Smooth muscle cell (in vitro differentiated cells): ENCODE results near the gene HMGCR. TPM values are rescaled to one million over a fixed set of nuclear protein-coding genes. Genes with fewer than 3 reads are reported as not detected.

Source experiments
- DNase-seq: peaks from one replicate; lab custom pipeline; 2025; ENCODE audit not compliant: unreplicated experiment; lab: John Stamatoyannopoulos, UW
- H2AFZ ChIP-seq: fragments of 200-600 bp; sonication (generic); 2 replicates; pipeline ENCODE4 v1.6.0; 2016; ENCODE audit warnings: antibody characterized with exemption, low read depth, mild to moderate bottlenecking
- H3F3A ChIP-seq: fragments of 200-600 bp; sonication (generic); 2 replicates; pipeline ENCODE4 v1.6.0; 2017; ENCODE audit warnings: antibody characterized with exemption, low read depth
- H3K27ac ChIP-seq: fragments of 200-600 bp; sonication (generic); 2 replicates; pipeline ENCODE4 v1.5.1; 2016; ENCODE audit warnings: low read depth, mild to moderate bottlenecking
- H3K27me3 ChIP-seq: fragments of 200-600 bp; sonication (generic); 2 replicates; pipeline ENCODE4 v1.6.1; 2016; ENCODE audit warnings: low read depth, mild to moderate bottlenecking
- H3K36me3 ChIP-seq: fragments of 200-600 bp; sonication (generic); 2 replicates; pipeline ENCODE4 v1.5.1; 2016; ENCODE audit warnings: low read depth
- H3K4me1 ChIP-seq: fragments of 200-600 bp; sonication (generic); 2 replicates; pipeline ENCODE4 v1.5.1; 2016; ENCODE audit warnings: low read depth
- H3K4me2 ChIP-seq: fragments of 200-600 bp; sonication (generic); 2 replicates; pipeline ENCODE4 v1.6.0; 2016; ENCODE audit warnings: mild to moderate bottlenecking
- H3K4me3 ChIP-seq: fragments of 200-600 bp; sonication (generic); 2 replicates; pipeline ENCODE4 v1.5.1; 2016; ENCODE audit warnings: mild to moderate bottlenecking
- H3K79me2 ChIP-seq: fragments of 200-600 bp; sonication (generic); 2 replicates; pipeline ENCODE4 v1.6.0; 2016; ENCODE audit warnings: low read depth, mild to moderate bottlenecking
- H3K9ac ChIP-seq: fragments of 200-600 bp; sonication (generic); 2 replicates; pipeline ENCODE4 v1.6.0; 2016; ENCODE audit warnings: low read depth
- H3K9me3 ChIP-seq: fragments of 200-600 bp; sonication (generic); replicated peaks from 2 replicates; pipeline ENCODE4 v1.5.1; 2016; ENCODE audit warnings: low read depth
- H4K20me1 ChIP-seq: fragments of 200-600 bp; sonication (generic); 2 replicates; pipeline ENCODE4 v1.6.0; 2016; ENCODE audit warnings: low read depth
- CTCF ChIP-seq: fragments of 200-600 bp; sonication (generic); IDR thresholded peaks from 2 replicates; pipeline ENCODE4 v1.5.1; 2017; ENCODE audit warnings: borderline replicate concordance, mild to moderate bottlenecking, antibody characterized with exemption; ENCODE audit not compliant: insufficient read depth, poor library complexity, severe bottlenecking
- WGBS: methylation state at CpG from one replicate; pipeline ENCODE4 v1.1.7; 2016; ENCODE audit warnings: low lambda C conversion rate; 5-methylcytosine and 5-hydroxymethylcytosine counted together
- polyA plus RNA-seq: library from polyadenylated mRNA; unstranded; fragments of >200 nt; fragmentation: Nextera tagmentation; extraction: Ambion mirVana; gene quantifications from 2 replicates; pipeline ENCODE4 v1.2.1, GENCODE V29; 2016
- total RNA-seq: library from RNA; depleted of rRNA; stranded (reverse); fragments of >200 nt; gene quantifications from 2 replicates; pipeline ENCODE4 v1.2.3, GENCODE V29; 2014

HMGCR gene
- total and polyA plus RNA-seq, 2 experiments from 2014 or later = 72.3 to 160 TPM

GRCh38 chr5:75365740-75366139 is 28.7 kb downstream of the HMGCR start:
- DNase-seq = no peak
- H3K27ac ChIP-seq = no peak overlapping the region
- H3F3A ChIP-seq = peaks cover 41% of the 10 kb centered on the region
- peaks cover 22% of the 10 kb centered on the region for H4K20me1 ChIP-seq
- no peaks in the 10 kb centered on the region for H3K4me1 ChIP-seq
- H3K9ac ChIP-seq = no peak overlapping the region
- no peaks in the 10 kb centered on the region for H3K79me2 ChIP-seq
- no peak overlapping the region for H3K4me2 ChIP-seq
- H3K27me3 ChIP-seq = no peaks in the 10 kb centered on the region
- no peak overlapping the region for H3K4me3 ChIP-seq
- H2AFZ ChIP-seq = no peak overlapping the region
- H3K36me3 ChIP-seq = no peaks in the 10 kb centered on the region
- no peaks in the 10 kb centered on the region for H3K9me3 ChIP-seq
- 0% methylated on average over 1 of the region's 1 CpG for WGBS
- TF ChIP-seq CTCF = no peak

- peaks cover 12% of the 10 kb centered on the region for H4K20me1 ChIP-seq
- H3K79me2 ChIP-seq = no peaks in the 10 kb centered on the region
- no peak overlapping the region for H3K9ac ChIP-seq
- H3K27me3 ChIP-seq = no peaks in the 10 kb centered on the region
- H3K36me3 ChIP-seq = no peaks in the 10 kb centered on the region
- no peak for TF ChIP-seq CTCF
- WGBS = 92% methylated on average over 9 of the region's 9 CpGs
- H3F3A ChIP-seq = peaks cover 34% of the 10 kb centered on the region
- no peak overlapping the region for H3K4me2 ChIP-seq
- no peak overlapping the region for H2AFZ ChIP-seq
- no peak overlapping the region for H3K27ac ChIP-seq
- DNase-seq = no peak
- H3K9me3 ChIP-seq = no peaks in the 10 kb centered on the region
- H3K4me3 ChIP-seq = no peak overlapping the region
- no peaks in the 10 kb centered on the region for H3K4me1 ChIP-seq
Measured at GRCh38 chr5:75366787-75367186, 29.8 kb downstream of the HMGCR start.

GRCh38 chr5:75367401-75367800 is 30.4 kb downstream of the HMGCR start:
- Histone ChIP-seq H2AFZ (no peak overlapping the region), H3K27me3 (no peaks in the 10 kb centered on the region), H3K4me2 (no peak overlapping the region), H3K9me3 (no peaks in the 10 kb centered on the region), H3K27ac (no peak overlapping the region), H3K9ac (no peak overlapping the region), H4K20me1 (peaks cover 6% of the 10 kb centered on the region), H3K4me3 (no peak overlapping the region), H3K79me2 (no peaks in the 10 kb centered on the region), H3K4me1 (no peaks in the 10 kb centered on the region), H3F3A (peaks cover 28% of the 10 kb centered on the region), H3K36me3 (no peaks in the 10 kb centered on the region)
- no peak for DNase-seq
- TF ChIP-seq CTCF = no peak

- Histone ChIP-seq H3K4me3 (no peak overlapping the region), H3K27ac (peak overlapping the region; percentile 14), H3F3A (peaks cover 28% of the 10 kb centered on the region), H3K4me2 (peak overlapping the region; percentile 12), H3K4me1 (no peaks in the 10 kb centered on the region), H3K36me3 (no peaks in the 10 kb centered on the region), H3K9me3 (no peaks in the 10 kb centered on the region), H3K27me3 (no peaks in the 10 kb centered on the region), H3K9ac (no peak overlapping the region), H4K20me1 (no peaks in the 10 kb centered on the region), H3K79me2 (no peaks in the 10 kb centered on the region), H2AFZ (no peak overlapping the region)
- DNase-seq = no peak
- no peak for TF ChIP-seq CTCF
- WGBS = 53% methylated on average over 4 of the region's 4 CpGs
Measured at GRCh38 chr5:75368391-75368790, 31.4 kb downstream of the HMGCR start.
